Endothelial cell of umbilical vein (primary cell): ENCODE measurements around the gene NUAK1. TPM values are rescaled to one million over a fixed set of nuclear protein-coding genes. Genes with fewer than 3 reads are reported as not detected.

Experiments used
- BruUV-seq: library from RNA; stranded (reverse); fragments of 400-500 nt; replicated peaks from 2 replicates; lab custom pipeline; 2021; lab: Mats Ljungman, UMichigan
- CTCF ChIA-PET: fragments of 300-600, 350-600 bp; sonication (Branson Sonifier 250); formaldehyde crosslinking; loops from one replicate; lab custom pipeline; 2021; ENCODE audit warnings: antibody characterized with exemption, inconsistent platforms; lab: Charles Lee
- POLR2A ChIA-PET: fragments of 300-600, 350-600 bp; sonication (Branson Sonifier 250); formaldehyde crosslinking; loops from one replicate; lab custom pipeline; 2021; ENCODE audit warnings: antibody characterized with exemption, inconsistent platforms; lab: Charles Lee
- DNase-seq: peaks from one replicate; pipeline ENCODE4 v3.0.0-alpha.2; 2011; ENCODE audit warnings: low read depth, low spot score
- FAIRE-seq: peaks from 2 replicates; lab custom pipeline; 2011; peaks lifted over from hg19 to GRCh38; lab: Jason Lieb, UNC
- H2AFZ ChIP-seq: 2 replicates; pipeline ENCODE4 v1.6.0; 2012; ENCODE audit warnings: low read depth, low read length, control low read depth, inconsistent platforms
- H3K27ac ChIP-seq: 2 replicates; pipeline ENCODE4 v1.5.1; 2011; ENCODE audit warnings: low read depth, mild to moderate bottlenecking, control low read depth, low read length, moderate library complexity; ENCODE audit not compliant: insufficient read depth
- H3K27me3 ChIP-seq, 2 experiments: 2 replicates each; pipeline versions ENCODE4 v1.6.0 to v1.6.1; 2011; ENCODE audit warnings: low read length in 2 of 2, mixed read lengths in 1 of 2; ENCODE audit not compliant: control insufficient read depth in 2 of 2, insufficient read depth in 2 of 2
- H3K36me3 ChIP-seq, 2 experiments: 2 replicates in 1 of 2; 3 replicates in 1 of 2; pipeline ENCODE4 v1.5.1; 2011; ENCODE audit warnings: low read length in 2 of 2, mild to moderate bottlenecking in 1 of 2, moderate library complexity in 1 of 2; ENCODE audit not compliant: control insufficient read depth in 2 of 2, insufficient read depth in 2 of 2; ENCODE audit errors: extremely low read depth in 1 of 2
- H3K4me1 ChIP-seq: 3 replicates; pipeline ENCODE4 v1.5.1; 2011; ENCODE audit warnings: mild to moderate bottlenecking, low read length; ENCODE audit not compliant: control insufficient read depth, insufficient read depth; ENCODE audit errors: extremely low read depth
- H3K4me2 ChIP-seq: 2 replicates; pipeline ENCODE4 v1.6.1; 2011; ENCODE audit warnings: low read length, control low read depth, mixed read lengths; ENCODE audit not compliant: insufficient read depth
- H3K4me3 ChIP-seq, 3 experiments: fragments of 200-600 bp in 1 of 3; sonication (generic), shearing (Covaris generic) in 1 of 3; replicated peaks in 1 of 3; 2 replicates each; pipeline ENCODE4 v1.5.1; 2011 to 2016; ENCODE audit warnings: control low read depth in 3 of 3, low read length in 3 of 3, mild to moderate bottlenecking in 2 of 3, inconsistent platforms in 1 of 3, low read depth in 1 of 3, moderate library complexity in 1 of 3; ENCODE audit not compliant: insufficient read depth in 1 of 3
- H3K79me2 ChIP-seq: 2 replicates; pipeline ENCODE4 v1.6.0; 2012; ENCODE audit warnings: low read length, inconsistent platforms; ENCODE audit not compliant: control insufficient read depth, insufficient read depth
- H3K9ac ChIP-seq: replicated peaks from 2 replicates; pipeline ENCODE3; 2011; ENCODE audit warnings: low read length, control low read depth; ENCODE audit not compliant: insufficient read depth; ENCODE audit errors: extremely low read depth
- H3K9me1 ChIP-seq: replicated peaks from 3 replicates; pipeline ENCODE4 v1.6.0; 2011; ENCODE audit warnings: mild to moderate bottlenecking, low read length; ENCODE audit not compliant: control insufficient read depth, insufficient read depth; ENCODE audit errors: extremely low read depth
- H3K9me3 ChIP-seq: replicated peaks from 2 replicates; pipeline ENCODE4 v1.5.1; 2012; ENCODE audit warnings: low read length, inconsistent platforms; ENCODE audit not compliant: control insufficient read depth, insufficient read depth
- H4K20me1 ChIP-seq: replicated peaks from 2 replicates; pipeline ENCODE3; 2011; ENCODE audit warnings: mild to moderate bottlenecking, low read length; ENCODE audit not compliant: control insufficient read depth, insufficient read depth; ENCODE audit errors: extremely low read depth
- CTCF ChIP-seq, 2 donors: IDR thresholded peaks; 1 replicate in 1 of 2; 2 replicates in 1 of 2; pipeline ENCODE4 v1.5.1; 2011; ENCODE audit warnings: low read length in 2 of 2, mild to moderate bottlenecking in 2 of 2, moderate library complexity in 2 of 2, control low read depth in 1 of 2, inconsistent platforms in 1 of 2, low read depth in 1 of 2; ENCODE audit not compliant: insufficient read depth in 1 of 2; ENCODE audit errors: extremely low read depth in 1 of 2
- EZH2 ChIP-seq: IDR thresholded peaks from 2 replicates; pipeline ENCODE4 v1.6.1; 2012; ENCODE audit warnings: borderline replicate concordance, low read depth, mild to moderate bottlenecking, moderate library complexity, low read length, inconsistent platforms; ENCODE audit not compliant: severe bottlenecking
- FOS ChIP-seq: IDR thresholded peaks from 2 replicates; pipeline ENCODE4 v1.6.1; 2011; ENCODE audit warnings: mild to moderate bottlenecking, low read length, moderate library complexity, borderline replicate concordance; ENCODE audit not compliant: insufficient read depth
- GATA2 ChIP-seq: IDR thresholded peaks from 2 replicates; pipeline ENCODE4 v1.7.0; 2011; ENCODE audit warnings: low read depth, mild to moderate bottlenecking, moderate library complexity, mixed read lengths, low read length; ENCODE audit not compliant: insufficient read length, insufficient read depth
- JUN ChIP-seq: IDR thresholded peaks from 2 replicates; pipeline ENCODE4 v1.6.1; 2011; ENCODE audit warnings: borderline replicate concordance, low read depth; ENCODE audit not compliant: insufficient read length, insufficient read depth
- MAX ChIP-seq: IDR thresholded peaks from 2 replicates; pipeline ENCODE4 v1.6.1; 2011; ENCODE audit not compliant: insufficient read depth, insufficient read length
- MYC ChIP-seq: IDR thresholded peaks from one replicate; pipeline ENCODE4 v1.6.1; 2011; ENCODE audit warnings: mild to moderate bottlenecking, low read depth, low read length
- POLR2A ChIP-seq: IDR thresholded peaks from 2 replicates; pipeline ENCODE4 v1.6.1; 2012; ENCODE audit warnings: low read depth, mild to moderate bottlenecking, control low read depth, low read length
- POLR2AphosphoS5 ChIP-seq: IDR thresholded peaks from 2 replicates; pipeline ENCODE4 v1.6.1; 2012; ENCODE audit warnings: low read depth, mild to moderate bottlenecking, control low read depth, low read length, moderate library complexity; ENCODE audit not compliant: insufficient read depth
- dilution Hi-C: fragments of 300-500 bp; cut with MboI; formaldehyde crosslinking; loops from one replicate; pipeline ENCODE4 v1.15.0; 2019; ENCODE audit warnings: low sequenced_read_pairs; ENCODE audit not compliant: extremely low pct_ligation_motif_present
- intact Hi-C: fragments of 100-400 bp; cut with micrococcal nuclease; formaldehyde crosslinking; loops from one replicate; pipeline ENCODE4 v1.10.0; 2022
- polyA plus RNA-seq, 4 experiments: library from polyadenylated mRNA; depleted of rRNA in 3 of 4; stranded (reverse) in 3 of 4; unstranded in 1 of 4; fragments of >200 nt; gene quantifications; 2 replicates each; pipeline versions ENCODE4 v1.2.1 to v1.2.3, GENCODE V29; 2011 to 2012; ENCODE audit warnings: missing spikeins in 1 of 4
- total RNA-seq: library from RNA; stranded (reverse); gene quantifications from 2 replicates; pipeline ENCODE4 v1.2.3, GENCODE V29; 2021

Gene NUAK1
- total and polyA plus RNA-seq, 2 donors (not counting 3 experiments of a cell fraction or from before 2014, with no cell fraction given) = 34.2 to 39.7 TPM

- Histone ChIP-seq H3K27ac (no peak overlapping the region), H3K9me1 (no peaks in the 10 kb centered on the region), H3K9ac (no peak overlapping the region), H3K4me2 (no peak overlapping the region), H3K27me3 (peaks cover 23 to 24% of the 10 kb centered on the region in 2 experiments), H3K79me2 (no peaks in the 10 kb centered on the region), H3K4me3 (no peak overlapping the region), H3K4me1 (no peaks in the 10 kb centered on the region), H3K9me3 (no peaks in the 10 kb centered on the region), H2AFZ (no peak overlapping the region), H4K20me1 (no peaks in the 10 kb centered on the region), H3K36me3 (no peaks in the 10 kb centered on the region)
- FAIRE-seq = no peak
- CTCF ChIA-PET = interaction anchor here (1.1 kb wide), 1 partner anchor 26 kb away, joined by 3 read pairs; no protein-coding TSS in a partner anchor
- dilution Hi-C loops = no loop called here
- POLR2A ChIA-PET = no interaction called here
- TF ChIP-seq GATA2 (no peak), POLR2AphosphoS5 (no peak), POLR2A (no peak), FOS (no peak), JUN (no peak), MAX (no peak), EZH2 (no peak), MYC (no peak), CTCF (IDR thresholded peaks at IDR 0.05; ENCODE audit: extremely low read depth in 1 of 2, insufficient read depth in 1 of 2, low read depth in 1 of 2, low read length in 2 of 2) (no peak)
- intact Hi-C loops = no loop called here
- no TSS peak for BruUV-seq
- no peak for DNase-seq
These were observed 36.1 kb upstream of the NUAK1 start for GRCh38 chr12:106174876-106175275.
